GM04504 (cell line): ENCODE results near the gene ATG4C.

Experiments used
- DNase-seq: peaks from one replicate; pipeline ENCODE4 v3.0.0-alpha.2; 2012; ENCODE audit warnings: low read depth

Gene ATG4C

GRCh38 chr1:62840555-62840954, 56.6 kb downstream of the ATG4C start:
- DNase-seq = no peak

- peak; percentile 31 for DNase-seq
Measured at GRCh38 chr1:62841587-62842169, 57.7 kb downstream of the ATG4C start.

- DNase-seq = no peak
Measured at GRCh38 chr1:62844030-62844429, 60.1 kb downstream of the ATG4C start.

GRCh38 chr1:62849031-62849430, 65.1 kb downstream of the ATG4C start:
- no peak for DNase-seq

- no peak for DNase-seq
Measured at GRCh38 chr1:62852253-62852652, 68.3 kb downstream of the ATG4C start.

GRCh38 chr1:62856960-62857359, 73.0 kb downstream of the ATG4C start:
- no peak for DNase-seq

GRCh38 chr1:62869217-62869754, 85.4 kb downstream of the ATG4C start:
- no peak for DNase-seq

GRCh38 chr1:62870148-62870547, 86.2 kb downstream of the ATG4C start:
- no peak for DNase-seq

GRCh38 chr1:62875676-62876075, 91.7 kb downstream of the ATG4C start:
- no peak for DNase-seq

GRCh38 chr1:62876535-62876934, 92.6 kb downstream of the ATG4C start:
- DNase-seq = no peak

GRCh38 chr1:62877579-62877978, 93.6 kb downstream of the ATG4C start:
- DNase-seq = no peak

GRCh38 chr1:62879962-62880361, 96.0 kb downstream of the ATG4C start:
- no peak for DNase-seq

- DNase-seq = no peak
Measured at GRCh38 chr1:62882201-62883104, 98.5 kb downstream of the ATG4C start.

- DNase-seq = no peak
Measured at GRCh38 chr1:62884156-62884740, 100.3 kb downstream of the ATG4C start.

- DNase-seq = no peak
Measured at GRCh38 chr1:62887799-62888507, 104.0 kb downstream of the ATG4C start.

GRCh38 chr1:62891956-62892562, 108.1 kb downstream of the ATG4C start:
- no peak for DNase-seq

- no peak for DNase-seq
Measured at GRCh38 chr1:62897788-62898187, 113.9 kb downstream of the ATG4C start.

- no peak for DNase-seq
Measured at GRCh38 chr1:62900566-62900965, 116.6 kb downstream of the ATG4C start.

GRCh38 chr1:62901650-62902049, 117.7 kb downstream of the ATG4C start:
- DNase-seq = no peak

- no peak for DNase-seq
Measured at GRCh38 chr1:62903522-62903921, 119.6 kb downstream of the ATG4C start.

- DNase-seq = no peak
Measured at GRCh38 chr1:62903982-62904855, 120.3 kb downstream of the ATG4C start.
